ENCODE measurements around the gene AIPL1. TPM values are rescaled to one million over a fixed set of nuclear protein-coding genes. Genes with fewer than 3 reads are reported as not detected.

AIPL1 gene
- total and polyA plus RNA-seq, 2 of the 13 experiments (the other 11 are each of a cell fraction or from before 2014, with no cell fraction given), result not detected

DNA sequence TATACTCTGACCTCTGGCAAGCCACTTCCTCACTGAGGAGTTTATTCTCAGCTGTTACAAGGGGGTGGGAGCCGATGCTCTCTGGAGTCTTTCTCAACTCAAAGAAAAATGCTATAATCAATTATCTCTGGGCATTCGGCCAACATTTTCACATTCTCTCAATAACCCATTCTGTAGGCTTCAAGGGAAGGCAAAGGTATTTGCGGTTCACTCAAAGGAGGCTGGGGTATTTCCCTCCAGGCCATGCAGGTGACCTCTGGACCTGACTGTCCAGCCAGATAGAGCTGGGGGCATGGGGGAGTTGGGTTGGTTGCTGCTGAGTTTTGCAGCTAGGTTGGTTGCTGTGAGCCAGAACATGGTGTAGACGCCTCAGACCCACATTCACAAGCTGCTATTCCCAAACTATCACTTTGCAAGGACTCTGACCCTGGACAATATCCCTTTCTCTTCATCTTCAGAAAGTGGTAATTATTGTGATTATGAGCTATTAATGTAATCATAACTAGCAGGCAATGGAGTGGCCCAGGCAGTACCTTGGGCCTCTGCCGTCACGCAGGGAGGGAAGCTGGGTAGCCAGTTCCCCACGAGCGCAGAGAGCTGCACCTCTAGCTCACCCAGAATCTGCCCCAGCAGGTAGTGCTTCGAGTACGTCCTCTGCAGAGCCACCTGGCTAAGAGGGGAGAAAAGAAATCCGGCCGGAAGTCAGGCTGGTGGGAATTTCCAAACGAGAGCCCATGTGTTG, 42.1 kb downstream of the AIPL1 start (continued):
- TF ChIP-seq, protein P1, sequence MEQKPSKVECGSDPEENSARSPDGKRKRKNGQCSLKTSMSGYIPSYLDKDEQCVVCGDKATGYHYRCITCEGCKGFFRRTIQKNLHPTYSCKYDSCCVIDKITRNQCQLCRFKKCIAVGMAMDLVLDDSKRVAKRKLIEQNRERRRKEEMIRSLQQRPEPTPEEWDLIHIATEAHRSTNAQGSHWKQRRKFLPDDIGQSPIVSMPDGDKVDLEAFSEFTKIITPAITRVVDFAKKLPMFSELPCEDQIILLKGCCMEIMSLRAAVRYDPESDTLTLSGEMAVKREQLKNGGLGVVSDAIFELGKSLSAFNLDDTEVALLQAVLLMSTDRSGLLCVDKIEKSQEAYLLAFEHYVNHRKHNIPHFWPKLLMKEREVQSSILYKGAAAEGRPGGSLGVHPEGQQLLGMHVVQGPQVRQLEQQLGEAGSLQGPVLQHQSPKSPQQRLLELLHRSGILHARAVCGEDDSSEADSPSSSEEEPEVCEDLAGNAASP (CRISPR knock-in tag; IDR thresholded peaks at IDR 0.05; ENCODE audit: borderline replicate concordance), result no peak
- TF ChIP-seq EP300 (IDR thresholded peaks at IDR 0.05; ENCODE audit: low read depth in 2 of 2, low read length in 2 of 2) (peak in 1 of 2 experiments; percentile 69; a peak in 2 of 4 replicates), EP300 (CRISPR knock-in tag; IDR thresholded peaks at IDR 0.05; ENCODE audit: borderline replicate concordance) (0 out of 2 replicates have a peak, but pooled peaks have one; percentile 28), ZNF430 (CRISPR knock-in tag; IDR thresholded peaks at IDR 0.05) (peak; percentile 64; the same call in 1 of the 2 replicates), ELF4 (CRISPR knock-in tag; IDR thresholded peaks at IDR 0.05; ENCODE audit: borderline replicate concordance) (no peak), MAFF (IDR thresholded peaks at IDR 0.05; ENCODE audit: low read depth, low read length) (no peak), ZSCAN21 (CRISPR knock-in tag; IDR thresholded peaks at IDR 0.05; ENCODE audit: borderline replicate concordance) (no peak), DMAP1 (CRISPR knock-in tag; IDR thresholded peaks at IDR 0.05) (no peak), DR1 (CRISPR knock-in tag; IDR thresholded peaks at IDR 0.05) (no peak), MXD4 (CRISPR knock-in tag; IDR thresholded peaks at IDR 0.05) (no peak), SOX5 (CRISPR knock-in tag; IDR thresholded peaks at IDR 0.05; ENCODE audit: borderline replicate concordance) (peak; percentile 41; the same call in 1 of the 2 replicates), ZNF557 (CRISPR knock-in tag; IDR thresholded peaks at IDR 0.05) (0 out of 2 replicates have a peak, but pooled peaks have one; percentile 43), MIER2 (CRISPR knock-in tag; IDR thresholded peaks at IDR 0.05) (0 out of 2 replicates have a peak, but pooled peaks have one; percentile 53), ZNF232 (CRISPR knock-in tag; IDR thresholded peaks at IDR 0.05; ENCODE audit: borderline replicate concordance) (peak; percentile 24; the same call in 1 of the 2 replicates), ERF (CRISPR knock-in tag; IDR thresholded peaks at IDR 0.05) (peak; percentile 32; the same call in 1 of the 2 replicates), ZFP41 (CRISPR knock-in tag; IDR thresholded peaks at IDR 0.05; ENCODE audit: borderline replicate concordance) (no peak), THAP11 (CRISPR knock-in tag; IDR thresholded peaks at IDR 0.05) (peak; percentile 33; the same call in 1 of the 2 replicates)
- TF ChIP-seq, protein P2, sequence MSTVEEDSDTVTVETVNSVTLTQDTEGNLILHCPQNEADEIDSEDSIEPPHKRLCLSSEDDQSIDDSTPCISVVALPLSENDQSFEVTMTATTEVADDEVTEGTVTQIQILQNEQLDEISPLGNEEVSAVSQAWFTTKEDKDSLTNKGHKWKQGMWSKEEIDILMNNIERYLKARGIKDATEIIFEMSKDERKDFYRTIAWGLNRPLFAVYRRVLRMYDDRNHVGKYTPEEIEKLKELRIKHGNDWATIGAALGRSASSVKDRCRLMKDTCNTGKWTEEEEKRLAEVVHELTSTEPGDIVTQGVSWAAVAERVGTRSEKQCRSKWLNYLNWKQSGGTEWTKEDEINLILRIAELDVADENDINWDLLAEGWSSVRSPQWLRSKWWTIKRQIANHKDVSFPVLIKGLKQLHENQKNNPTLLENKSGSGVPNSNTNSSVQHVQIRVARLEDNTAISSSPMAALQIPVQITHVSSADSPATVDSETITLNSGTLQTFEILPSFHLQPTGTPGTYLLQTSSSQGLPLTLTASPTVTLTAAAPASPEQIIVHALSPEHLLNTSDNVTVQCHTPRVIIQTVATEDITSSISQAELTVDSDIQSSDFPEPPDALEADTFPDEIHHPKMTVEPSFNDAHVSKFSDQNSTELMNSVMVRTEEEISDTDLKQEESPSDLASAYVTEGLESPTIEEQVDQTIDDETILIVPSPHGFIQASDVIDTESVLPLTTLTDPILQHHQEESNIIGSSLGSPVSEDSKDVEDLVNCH (CRISPR knock-in tag; IDR thresholded peaks at IDR 0.05), result no peak
- TF ChIP-seq, protein P3, sequence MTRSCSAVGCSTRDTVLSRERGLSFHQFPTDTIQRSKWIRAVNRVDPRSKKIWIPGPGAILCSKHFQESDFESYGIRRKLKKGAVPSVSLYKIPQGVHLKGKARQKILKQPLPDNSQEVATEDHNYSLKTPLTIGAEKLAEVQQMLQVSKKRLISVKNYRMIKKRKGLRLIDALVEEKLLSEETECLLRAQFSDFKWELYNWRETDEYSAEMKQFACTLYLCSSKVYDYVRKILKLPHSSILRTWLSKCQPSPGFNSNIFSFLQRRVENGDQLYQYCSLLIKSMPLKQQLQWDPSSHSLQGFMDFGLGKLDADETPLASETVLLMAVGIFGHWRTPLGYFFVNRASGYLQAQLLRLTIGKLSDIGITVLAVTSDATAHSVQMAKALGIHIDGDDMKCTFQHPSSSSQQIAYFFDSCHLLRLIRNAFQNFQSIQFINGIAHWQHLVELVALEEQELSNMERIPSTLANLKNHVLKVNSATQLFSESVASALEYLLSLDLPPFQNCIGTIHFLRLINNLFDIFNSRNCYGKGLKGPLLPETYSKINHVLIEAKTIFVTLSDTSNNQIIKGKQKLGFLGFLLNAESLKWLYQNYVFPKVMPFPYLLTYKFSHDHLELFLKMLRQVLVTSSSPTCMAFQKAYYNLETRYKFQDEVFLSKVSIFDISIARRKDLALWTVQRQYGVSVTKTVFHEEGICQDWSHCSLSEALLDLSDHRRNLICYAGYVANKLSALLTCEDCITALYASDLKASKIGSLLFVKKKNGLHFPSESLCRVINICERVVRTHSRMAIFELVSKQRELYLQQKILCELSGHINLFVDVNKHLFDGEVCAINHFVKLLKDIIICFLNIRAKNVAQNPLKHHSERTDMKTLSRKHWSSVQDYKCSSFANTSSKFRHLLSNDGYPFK (CRISPR knock-in tag; IDR thresholded peaks at IDR 0.05; ENCODE audit: borderline replicate concordance), result 0 out of 2 replicates have a peak, but pooled peaks have one; percentile 26
- TF ChIP-seq, protein P4, sequence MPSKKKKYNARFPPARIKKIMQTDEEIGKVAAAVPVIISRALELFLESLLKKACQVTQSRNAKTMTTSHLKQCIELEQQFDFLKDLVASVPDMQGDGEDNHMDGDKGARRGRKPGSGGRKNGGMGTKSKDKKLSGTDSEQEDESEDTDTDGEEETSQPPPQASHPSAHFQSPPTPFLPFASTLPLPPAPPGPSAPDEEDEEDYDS (CRISPR knock-in tag; IDR thresholded peaks at IDR 0.05), result no peak
- TF ChIP-seq, protein P5, sequence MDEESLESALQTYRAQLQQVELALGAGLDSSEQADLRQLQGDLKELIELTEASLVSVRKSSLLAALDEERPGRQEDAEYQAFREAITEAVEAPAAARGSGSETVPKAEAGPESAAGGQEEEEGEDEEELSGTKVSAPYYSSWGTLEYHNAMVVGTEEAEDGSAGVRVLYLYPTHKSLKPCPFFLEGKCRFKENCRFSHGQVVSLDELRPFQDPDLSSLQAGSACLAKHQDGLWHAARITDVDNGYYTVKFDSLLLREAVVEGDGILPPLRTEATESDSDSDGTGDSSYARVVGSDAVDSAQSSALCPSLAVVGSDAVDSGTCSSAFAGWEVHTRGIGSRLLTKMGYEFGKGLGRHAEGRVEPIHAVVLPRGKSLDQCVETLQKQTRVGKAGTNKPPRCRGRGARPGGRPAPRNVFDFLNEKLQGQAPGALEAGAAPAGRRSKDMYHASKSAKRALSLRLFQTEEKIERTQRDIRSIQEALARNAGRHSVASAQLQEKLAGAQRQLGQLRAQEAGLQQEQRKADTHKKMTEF (CRISPR knock-in tag; IDR thresholded peaks at IDR 0.05), result peak; percentile 63
